ENCODE measurements around the gene DDX25.

DDX25 gene

DNA sequence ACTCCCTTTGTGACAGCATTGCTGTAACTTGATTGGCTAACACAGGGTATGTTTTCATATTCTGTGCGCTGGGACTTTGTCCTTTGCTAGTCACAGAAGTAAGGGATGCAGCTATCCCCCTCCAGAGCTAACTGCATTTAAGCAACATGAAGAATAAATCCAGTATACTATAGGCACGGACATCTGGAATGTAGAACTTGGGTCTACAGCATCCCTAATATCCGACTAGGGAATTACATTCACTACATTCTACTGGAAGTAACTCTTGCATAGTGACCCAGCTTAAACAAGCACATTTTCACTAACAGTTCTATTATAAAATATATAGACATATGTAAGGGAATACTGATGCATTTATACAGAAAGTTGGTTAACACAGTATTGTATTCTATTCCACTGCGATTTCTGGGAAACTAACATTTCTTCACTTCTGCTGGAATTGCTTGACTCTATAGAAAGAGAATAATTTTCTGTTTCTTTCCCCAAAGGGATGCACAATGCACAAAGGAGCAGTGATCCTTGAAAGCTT lies 54.6 kb downstream of the DDX25 start:
- Histone ChIP-seq H3K27me3 (no peaks in the 10 kb centered on the region), H3K36me3 (peaks cover 0 to 9% (median 7%) of the 10 kb centered on the region in 3 donors), H3K4me1 (no peaks in the 10 kb centered on the region), H3K27ac (no peak overlapping the region), H3K4me3 (no peak overlapping the region), H3K9me3 (peaks cover 0 to 14% (median 0%) of the 10 kb centered on the region in 3 donors)
- DNase-seq = no peak
- intact Hi-C loops (cut with DNase I; ENCODE audit: low total_unique reads) = no loop called here
- TF ChIP-seq, protein P1, sequence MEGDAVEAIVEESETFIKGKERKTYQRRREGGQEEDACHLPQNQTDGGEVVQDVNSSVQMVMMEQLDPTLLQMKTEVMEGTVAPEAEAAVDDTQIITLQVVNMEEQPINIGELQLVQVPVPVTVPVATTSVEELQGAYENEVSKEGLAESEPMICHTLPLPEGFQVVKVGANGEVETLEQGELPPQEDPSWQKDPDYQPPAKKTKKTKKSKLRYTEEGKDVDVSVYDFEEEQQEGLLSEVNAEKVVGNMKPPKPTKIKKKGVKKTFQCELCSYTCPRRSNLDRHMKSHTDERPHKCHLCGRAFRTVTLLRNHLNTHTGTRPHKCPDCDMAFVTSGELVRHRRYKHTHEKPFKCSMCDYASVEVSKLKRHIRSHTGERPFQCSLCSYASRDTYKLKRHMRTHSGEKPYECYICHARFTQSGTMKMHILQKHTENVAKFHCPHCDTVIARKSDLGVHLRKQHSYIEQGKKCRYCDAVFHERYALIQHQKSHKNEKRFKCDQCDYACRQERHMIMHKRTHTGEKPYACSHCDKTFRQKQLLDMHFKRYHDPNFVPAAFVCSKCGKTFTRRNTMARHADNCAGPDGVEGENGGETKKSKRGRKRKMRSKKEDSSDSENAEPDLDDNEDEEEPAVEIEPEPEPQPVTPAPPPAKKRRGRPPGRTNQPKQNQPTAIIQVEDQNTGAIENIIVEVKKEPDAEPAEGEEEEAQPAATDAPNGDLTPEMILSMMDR (IDR thresholded peaks at IDR 0.05) = no peak

DNA sequence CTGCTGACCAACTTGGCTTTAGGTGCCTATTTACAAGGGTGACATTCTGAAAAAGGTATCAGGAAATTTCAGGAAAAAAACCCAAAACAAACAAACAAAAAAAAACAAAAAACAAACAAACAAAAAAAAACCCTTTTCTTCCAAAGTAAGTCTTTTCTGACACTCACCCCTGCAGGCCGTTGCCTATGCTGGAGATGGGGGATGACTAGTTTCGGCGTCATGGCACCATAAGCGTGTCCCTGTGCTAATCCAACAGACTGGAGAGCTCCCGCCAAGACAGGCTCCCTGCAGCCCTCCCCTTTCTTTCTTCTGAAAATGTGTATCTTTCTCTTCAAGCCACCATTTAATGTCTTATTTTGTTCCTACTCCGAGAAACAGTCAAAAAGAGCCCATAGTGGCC lies 55.2 kb downstream of the DDX25 start:
- Histone ChIP-seq H3K27me3 (no peaks in the 10 kb centered on the region), H3K4me3 (no peak overlapping the region), H3K9me3 (peaks cover 0 to 14% (median 0%) of the 10 kb centered on the region in 3 donors), H3K36me3 (peaks cover 0 to 9% (median 7%) of the 10 kb centered on the region in 3 donors), H3K27ac (no peak overlapping the region), H3K4me1 (no peaks in the 10 kb centered on the region)
- no peak for DNase-seq
- intact Hi-C loops (cut with DNase I; ENCODE audit: low total_unique reads) = no loop called here
- TF ChIP-seq, protein P1 (IDR thresholded peaks at IDR 0.05) = no peak

- TF ChIP-seq, protein P1 (IDR thresholded peaks at IDR 0.05) = no peak
- H3K27ac ChIP-seq = no peak overlapping the region
- H3K4me3 ChIP-seq = no peak overlapping the region
- intact Hi-C loops (cut with DNase I; ENCODE audit: low total_unique reads) = no loop called here
- no peaks in the 10 kb centered on the region for H3K4me1 ChIP-seq
- DNase-seq = no peak
- peaks cover 0 to 14% (median 0%) of the 10 kb centered on the region in 3 donors for H3K9me3 ChIP-seq
- H3K27me3 ChIP-seq = no peaks in the 10 kb centered on the region
- H3K36me3 ChIP-seq = peaks cover 0 to 9% (median 7%) of the 10 kb centered on the region in 3 donors
Measured at GRCh38 chr11:125959931-125960330, 55.6 kb downstream of the DDX25 start.

DNA sequence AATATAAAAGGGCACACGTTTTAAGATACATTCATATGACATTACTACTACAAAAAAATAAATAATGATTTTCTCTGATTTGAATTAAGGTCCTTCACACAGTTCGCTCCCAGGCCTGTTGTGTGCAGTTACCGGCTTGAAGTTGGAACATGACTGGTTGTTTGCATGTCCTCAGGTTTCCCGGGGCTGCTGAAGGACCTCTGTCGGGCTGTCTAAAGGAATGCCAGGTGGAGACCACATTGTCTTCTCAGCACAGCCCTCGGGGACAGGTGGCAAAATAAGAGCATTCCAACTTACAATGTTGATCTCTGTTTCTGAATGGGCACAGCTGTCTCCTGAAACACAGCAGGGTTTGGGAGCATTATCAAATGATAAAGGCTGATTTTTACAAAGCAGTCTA lies 56.5 kb downstream of the DDX25 start:
- H3K4me3 ChIP-seq = no peak overlapping the region
- H3K27ac ChIP-seq = no peak overlapping the region
- no peaks in the 10 kb centered on the region for H3K27me3 ChIP-seq
- intact Hi-C loops (cut with DNase I; ENCODE audit: low total_unique reads) = no loop called here
- peaks cover 0 to 14% (median 0%) of the 10 kb centered on the region in 3 donors for H3K9me3 ChIP-seq
- no peaks in the 10 kb centered on the region for H3K4me1 ChIP-seq
- TF ChIP-seq, protein P1 (IDR thresholded peaks at IDR 0.05) = no peak
- peaks cover 0 to 9% (median 7%) of the 10 kb centered on the region in 3 donors for H3K36me3 ChIP-seq
- DNase-seq = no peak

DNA sequence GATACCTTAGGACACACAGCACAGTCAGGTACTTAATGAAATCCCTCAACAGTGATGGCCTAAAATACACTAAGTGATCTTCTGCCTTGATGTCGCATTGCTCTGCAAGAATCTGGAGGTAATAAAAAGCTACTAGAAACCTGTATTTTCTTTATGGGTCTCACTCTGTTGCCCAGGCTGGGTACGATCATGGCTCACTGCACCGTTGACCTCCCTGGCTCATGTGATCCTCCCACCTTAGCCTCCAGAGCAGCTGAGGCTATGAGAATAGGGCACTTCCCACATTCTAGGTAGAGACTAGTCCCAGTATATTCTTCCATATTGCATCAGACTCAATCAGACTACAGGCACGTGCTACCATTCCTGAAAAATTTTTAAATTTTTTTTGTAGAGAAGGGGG lies 63.2 kb downstream of the DDX25 start:
- Histone ChIP-seq H3K27me3 (no peaks in the 10 kb centered on the region), H3K4me1 (no peaks in the 10 kb centered on the region), H3K36me3 (no peaks in the 10 kb centered on the region), H3K9me3 (peaks cover 0 to 9% (median 0%) of the 10 kb centered on the region in 3 donors), H3K27ac (no peak overlapping the region), H3K4me3 (no peak overlapping the region)
- no peak for DNase-seq
- intact Hi-C loops (cut with DNase I; ENCODE audit: low total_unique reads) = no loop called here
- TF ChIP-seq, protein P1 (IDR thresholded peaks at IDR 0.05) = no peak

DNA sequence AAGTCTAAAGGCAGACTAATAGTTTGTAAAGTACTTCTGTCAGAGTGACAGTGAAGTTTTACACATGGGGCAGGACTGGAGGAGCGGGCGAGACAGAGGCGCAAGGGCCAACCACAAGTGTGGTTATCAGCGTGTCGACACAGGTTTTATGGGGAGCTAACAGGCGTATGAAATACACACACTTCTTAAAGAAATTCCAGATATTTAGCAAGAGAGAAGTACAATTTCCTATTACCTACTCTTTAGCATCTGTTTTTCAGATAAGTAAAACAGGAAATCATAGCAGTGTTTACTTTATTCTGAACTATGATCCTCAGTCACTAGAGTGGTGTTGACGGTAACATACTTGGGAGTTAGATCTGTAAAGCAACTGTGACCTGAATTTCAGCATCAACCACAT lies 64.0 kb downstream of the DDX25 start:
- no peaks in the 10 kb centered on the region for H3K4me1 ChIP-seq
- TF ChIP-seq, protein P1 (IDR thresholded peaks at IDR 0.05) = no peak
- no peak overlapping the region for H3K4me3 ChIP-seq
- no peak for DNase-seq
- no peak overlapping the region for H3K27ac ChIP-seq
- no peaks in the 10 kb centered on the region for H3K27me3 ChIP-seq
- intact Hi-C loops (cut with DNase I; ENCODE audit: low total_unique reads) = no loop called here
- peaks cover 0 to under 1% (median 0%) of the 10 kb centered on the region in 3 donors for H3K9me3 ChIP-seq
- no peaks in the 10 kb centered on the region for H3K36me3 ChIP-seq

Data from tibial artery (tissue), 4 donors.